Urothelium cell line (cell line): ENCODE measurements around the gene DMXL1.
A peak's percentile ranks its signal among the peaks of the same experiment; 100 is the strongest.
"Not testable (repeated sequence)": the region's sequence is repeated elsewhere in the genome, so short reads cannot be mapped to it uniquely, and the experiment has no call there.

Experiments used
- DNase-seq: peaks from one replicate; pipeline ENCODE4 v3.0.0; 2011; ENCODE audit warnings: low spot score, mixed read lengths
- FAIRE-seq: peaks from 2 replicates; lab custom pipeline; 2011; peaks lifted over from hg19 to GRCh38; lab: Jason Lieb, UNC

Gene DMXL1

DNA sequence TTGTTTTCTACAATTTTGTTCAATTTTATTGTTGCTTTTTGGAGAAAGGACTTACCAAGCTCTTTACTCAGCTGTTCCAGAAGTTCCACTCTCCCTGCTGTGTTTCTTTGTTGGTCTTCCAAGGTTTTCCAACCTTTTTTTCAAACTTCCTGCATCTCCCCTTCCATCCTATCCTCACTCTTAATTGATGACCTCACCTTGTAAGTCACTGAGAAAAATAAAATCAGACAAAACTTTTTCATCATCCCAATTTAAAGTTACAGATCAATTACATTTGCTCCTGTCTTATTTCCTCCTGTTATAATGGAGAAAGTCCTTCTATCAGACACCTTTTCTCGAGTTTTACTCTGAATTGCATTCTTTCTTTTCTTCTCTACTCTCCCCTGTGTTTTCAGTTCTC is 121.1 kb downstream of the DMXL1 start:
- no peak for DNase-seq
- FAIRE-seq = no peak

DNA sequence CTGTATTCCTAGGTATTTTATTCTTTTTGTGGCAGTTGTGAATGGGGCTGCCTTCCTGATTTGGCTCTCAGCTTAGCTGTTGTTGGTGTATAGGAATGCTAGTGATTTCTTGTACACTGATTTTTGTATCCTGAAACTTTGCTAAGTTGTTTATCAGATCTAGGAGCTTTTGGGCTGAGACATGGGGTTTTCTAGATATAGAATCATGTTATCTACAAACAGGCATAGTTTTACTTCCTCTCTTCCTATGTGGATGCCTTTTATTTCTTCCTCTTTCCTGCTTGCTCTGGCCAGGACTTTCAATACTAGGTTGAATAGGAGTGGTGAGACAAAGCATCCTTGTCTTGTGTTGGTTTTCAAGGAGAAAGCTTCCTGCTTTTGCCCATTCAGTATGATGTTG is 129.9 kb downstream of the DMXL1 start:
- DNase-seq (no peak), FAIRE-seq (no peak)

DNA sequence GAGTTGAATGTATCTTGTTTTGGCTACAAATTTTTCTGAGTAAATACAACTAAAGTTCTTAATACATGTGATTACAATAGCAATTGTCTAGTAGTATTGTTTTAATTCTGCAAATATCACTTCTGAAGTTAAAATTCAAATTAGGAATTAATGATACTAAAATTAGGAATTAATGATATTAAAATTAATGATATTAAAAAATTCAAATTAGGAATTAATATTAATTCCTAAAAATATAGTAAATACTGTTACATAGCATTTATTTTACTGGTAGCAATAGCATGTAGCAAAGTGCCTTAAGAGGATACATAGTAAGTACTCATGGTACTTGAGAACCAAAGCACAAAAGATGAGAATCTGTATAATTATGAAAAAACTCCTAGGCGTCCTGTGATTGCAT is 136.2 kb downstream of the DMXL1 start:
- FAIRE-seq (no peak), DNase-seq (no peak)

DNA sequence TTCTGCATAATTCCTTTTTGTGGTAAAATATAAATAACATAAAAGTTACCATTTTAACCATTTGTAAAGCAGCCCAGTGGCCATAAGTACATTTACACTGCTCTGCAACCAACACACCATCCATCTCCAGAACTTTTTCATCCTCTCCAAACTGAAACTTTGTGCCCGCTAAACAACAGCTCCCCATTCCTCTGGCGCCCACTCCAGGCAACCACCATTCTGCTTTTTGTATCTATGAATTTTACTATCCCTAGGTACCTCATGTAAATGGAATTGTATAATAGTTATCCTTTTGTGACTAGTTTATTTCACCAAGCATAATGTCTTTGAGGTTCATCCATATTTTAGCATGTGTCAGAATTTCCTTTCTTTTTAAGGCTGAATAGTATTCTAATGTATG is 141.1 kb downstream of the DMXL1 start:
- no peak for DNase-seq
- no peak for FAIRE-seq

DNA sequence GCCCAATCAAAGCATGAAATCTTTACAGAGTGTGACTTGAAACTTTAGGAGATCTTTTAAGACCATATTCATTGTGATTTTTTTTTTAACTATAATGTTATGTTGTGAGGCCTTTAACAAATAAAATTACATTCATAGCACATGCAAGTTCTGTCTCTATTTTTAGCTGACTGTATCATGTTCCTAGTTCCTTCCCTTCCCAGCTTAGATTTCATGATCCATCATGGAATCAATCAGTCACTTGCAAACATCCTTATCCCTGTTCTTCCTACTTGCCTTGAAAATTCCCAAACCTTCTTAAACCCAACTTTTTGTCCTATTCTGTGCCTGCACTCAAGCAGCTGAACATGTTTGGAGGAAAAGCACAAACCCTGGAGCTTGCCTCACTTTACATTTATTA is 141.8 kb downstream of the DMXL1 start:
- FAIRE-seq (no peak), DNase-seq (no peak)

DNA sequence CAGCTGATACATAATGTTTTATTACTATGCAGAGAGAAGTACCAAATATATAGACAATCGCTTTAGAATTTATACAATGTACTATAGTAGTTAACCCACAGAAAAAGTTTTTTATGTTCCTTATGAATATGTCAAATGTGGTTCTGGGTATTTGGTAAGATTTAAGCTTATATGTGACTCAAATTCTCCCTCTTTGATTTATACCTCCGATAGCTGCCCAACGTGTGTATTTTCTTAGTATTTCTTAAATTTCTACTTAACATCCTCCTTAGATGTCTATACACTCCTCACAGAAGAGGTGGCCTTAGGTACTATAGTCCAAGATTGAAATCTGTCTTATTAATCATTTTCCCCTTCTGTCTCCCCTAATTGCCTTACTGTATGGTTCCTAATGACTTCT is 146.3 kb downstream of the DMXL1 start:
- FAIRE-seq (no peak), DNase-seq (no peak)

DNA sequence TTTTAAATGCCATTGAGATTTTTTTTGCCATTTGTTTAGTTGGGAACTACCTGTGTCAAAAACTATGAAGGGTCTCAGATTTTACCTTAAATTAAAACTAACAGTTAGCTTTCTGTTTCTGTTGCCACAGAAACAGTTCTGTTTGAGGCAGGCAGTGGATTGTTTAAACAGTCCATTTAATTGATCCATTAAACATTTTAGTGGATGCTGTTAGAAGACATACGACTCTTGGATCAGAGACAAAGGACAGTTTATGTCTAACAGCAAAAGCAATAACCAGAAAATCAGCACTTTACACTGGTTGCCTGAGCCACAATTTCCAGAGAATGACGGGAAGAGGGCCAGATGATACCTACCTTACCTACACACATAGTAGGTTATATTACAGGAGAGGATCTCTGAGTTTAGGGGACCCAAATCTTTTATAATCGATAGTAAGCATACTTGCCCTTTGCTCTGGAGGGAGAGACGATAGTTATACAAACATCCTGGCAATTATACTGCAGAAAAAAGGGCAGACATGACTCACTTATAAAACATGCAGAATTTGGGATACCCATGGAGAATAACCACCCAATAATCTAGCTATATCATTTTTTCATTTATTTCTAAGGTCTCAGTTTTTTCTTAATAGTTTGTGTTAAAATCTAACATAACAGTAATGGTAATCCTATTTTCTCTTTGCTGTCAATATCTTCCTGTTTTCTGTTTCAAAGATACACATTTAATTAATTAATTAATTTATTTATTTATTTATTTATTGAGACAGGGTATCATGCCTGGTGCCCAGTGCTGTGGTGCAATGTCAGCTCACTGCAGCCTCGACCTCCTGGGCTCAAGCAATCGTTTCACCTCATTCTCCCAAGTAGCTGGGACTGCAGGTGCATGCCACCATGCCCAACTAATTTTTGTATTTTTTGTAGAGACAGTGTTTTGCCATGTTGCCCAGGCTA is 148.2 kb downstream of the DMXL1 start:
- no peak for FAIRE-seq
- no peak for DNase-seq

DNA sequence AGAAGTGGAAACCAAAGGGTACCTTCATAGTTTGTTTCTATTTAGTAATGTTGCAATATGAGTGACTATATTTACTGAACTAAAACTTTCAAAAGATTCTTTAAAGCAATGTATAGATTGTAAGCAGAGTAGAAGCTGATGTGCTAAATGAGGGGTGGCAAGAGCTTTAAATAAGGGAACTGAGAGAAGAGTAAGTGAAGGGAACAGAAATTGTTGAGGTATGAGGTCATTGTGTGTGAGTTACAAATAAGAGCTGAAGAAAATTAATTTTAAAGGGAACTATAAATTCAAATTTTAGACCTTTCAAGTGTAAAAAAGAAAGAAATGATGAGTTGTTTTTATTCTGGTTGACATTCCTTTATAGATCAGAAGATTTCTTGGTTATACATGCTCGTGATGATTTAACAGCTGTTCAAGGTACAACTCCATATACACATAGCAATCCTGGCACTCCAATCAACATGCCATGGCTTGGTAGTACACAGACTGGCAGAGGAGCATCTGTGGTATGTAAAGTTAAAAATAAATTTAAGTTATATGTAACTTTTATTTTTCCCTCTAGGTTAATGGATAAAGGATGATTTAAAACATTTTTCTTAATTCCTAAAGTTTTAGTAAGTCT is 149.8 kb downstream of the DMXL1 start:
- DNase-seq (no peak), FAIRE-seq (no peak)

DNA sequence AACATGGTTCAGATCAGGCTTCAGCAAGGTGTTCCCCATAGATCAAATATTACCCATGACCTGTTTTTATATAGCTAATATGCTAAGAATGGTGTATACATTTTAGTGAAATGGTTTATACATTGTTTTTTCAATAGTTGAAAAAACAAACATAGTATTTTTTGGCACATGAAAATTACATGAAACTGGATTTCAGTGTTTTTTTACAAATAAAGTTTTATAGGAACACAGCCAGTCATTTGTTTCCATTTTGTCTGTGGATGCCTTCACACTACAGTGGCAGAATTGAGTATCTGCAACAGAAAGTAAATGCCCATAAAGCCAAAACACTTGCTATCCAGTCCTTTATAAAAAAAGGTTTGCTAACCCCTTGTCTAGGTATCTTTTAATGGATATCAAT is 150.4 kb downstream of the DMXL1 start:
- FAIRE-seq (no peak), DNase-seq (no peak)

DNA sequence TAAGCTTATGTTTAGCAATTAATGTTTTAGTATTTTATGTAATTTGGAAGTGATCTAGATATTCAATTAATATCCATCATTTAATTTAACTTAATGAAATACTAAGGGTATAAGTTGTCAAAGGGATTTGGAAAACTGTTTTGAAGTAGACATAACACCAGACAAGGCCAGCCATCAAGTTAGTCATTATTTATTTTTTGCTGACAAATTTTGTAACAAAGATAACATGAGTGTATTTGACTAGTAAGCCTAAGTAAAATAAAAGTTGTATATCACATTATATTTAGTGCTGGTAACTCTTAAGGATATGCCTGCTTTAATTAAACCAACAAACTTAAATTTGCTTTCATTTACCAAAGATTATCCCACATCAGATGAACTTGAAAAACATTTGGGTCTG is 159.1 kb downstream of the DMXL1 start:
- no peak for FAIRE-seq
- DNase-seq = no peak

DNA sequence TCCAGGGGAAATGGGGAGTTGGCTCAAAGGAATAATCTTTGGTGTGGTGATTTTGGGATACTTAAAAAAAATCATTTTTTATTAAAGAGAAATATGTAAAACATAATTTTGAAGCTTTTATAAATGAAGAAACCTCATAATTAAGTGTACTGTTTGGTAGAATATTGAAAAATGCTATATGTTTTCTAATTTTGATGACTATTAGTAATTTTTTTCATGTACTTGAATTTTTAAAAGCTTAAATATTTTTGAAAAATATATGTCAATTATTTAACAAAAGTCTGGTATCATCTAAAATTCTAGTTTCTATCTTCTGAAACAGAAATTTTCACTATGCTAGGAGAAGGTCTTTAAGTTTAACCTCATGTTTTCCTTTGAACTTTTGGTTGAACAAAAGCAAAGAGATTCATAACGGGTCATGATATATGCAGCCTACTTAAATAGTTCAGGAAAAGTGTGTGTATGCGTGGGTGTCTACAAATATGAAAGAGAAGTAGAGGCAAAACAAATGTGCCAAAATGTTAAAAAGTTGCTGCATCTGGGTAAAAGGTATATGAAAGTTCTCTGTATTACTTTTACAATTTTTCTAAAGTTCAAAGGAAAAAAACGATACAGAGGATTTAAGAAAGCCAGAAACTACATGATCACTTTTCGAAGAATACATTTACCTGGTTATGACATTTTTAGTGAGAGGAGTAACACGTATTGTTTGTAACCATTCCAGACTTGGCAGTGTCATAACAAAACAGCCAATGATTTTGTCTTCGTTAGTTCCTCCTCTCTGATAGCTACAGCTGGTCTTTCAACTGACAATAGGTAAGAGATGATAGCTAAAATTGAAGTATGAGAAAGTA is 167.6 kb downstream of the DMXL1 start:
- no peak for DNase-seq
- no peak for FAIRE-seq

DNA sequence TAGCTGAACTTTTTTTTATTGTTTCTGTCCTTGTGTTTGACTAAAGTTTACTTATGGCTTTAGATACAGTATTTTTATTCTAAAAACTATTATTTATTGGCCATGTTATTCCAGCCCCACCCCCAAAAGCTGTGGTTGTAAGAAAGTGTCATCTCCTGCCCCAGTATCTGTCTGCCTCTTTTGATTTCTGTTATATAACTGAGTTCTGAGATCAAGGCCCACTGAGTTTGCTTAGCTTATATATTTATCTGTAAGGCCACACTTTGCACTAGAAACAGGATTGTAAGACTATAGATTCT is 168.2 kb downstream of the DMXL1 start:
- FAIRE-seq = no peak
- DNase-seq = no peak

DNA sequence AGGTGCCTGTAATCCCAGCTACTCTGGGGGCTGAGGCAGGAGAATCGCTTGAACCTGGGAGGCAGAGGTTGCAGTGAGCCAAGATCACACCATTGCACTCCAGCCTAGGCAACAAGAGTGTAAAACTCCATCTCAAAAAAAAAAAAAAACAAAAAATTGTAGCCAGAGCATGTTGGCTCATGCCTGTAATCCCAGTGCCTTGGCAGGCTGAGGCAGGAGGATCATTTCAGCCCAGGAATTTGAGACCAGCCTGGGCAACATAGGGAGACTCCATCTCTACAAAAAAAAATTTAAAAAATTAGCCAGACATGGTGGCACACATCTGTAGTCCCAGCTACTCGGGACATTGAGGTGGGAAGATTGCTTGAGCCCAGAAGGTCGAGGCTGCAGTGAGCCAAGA is 168.9 kb downstream of the DMXL1 start:
- not testable (repeated sequence) for DNase-seq, FAIRE-seq

DNA sequence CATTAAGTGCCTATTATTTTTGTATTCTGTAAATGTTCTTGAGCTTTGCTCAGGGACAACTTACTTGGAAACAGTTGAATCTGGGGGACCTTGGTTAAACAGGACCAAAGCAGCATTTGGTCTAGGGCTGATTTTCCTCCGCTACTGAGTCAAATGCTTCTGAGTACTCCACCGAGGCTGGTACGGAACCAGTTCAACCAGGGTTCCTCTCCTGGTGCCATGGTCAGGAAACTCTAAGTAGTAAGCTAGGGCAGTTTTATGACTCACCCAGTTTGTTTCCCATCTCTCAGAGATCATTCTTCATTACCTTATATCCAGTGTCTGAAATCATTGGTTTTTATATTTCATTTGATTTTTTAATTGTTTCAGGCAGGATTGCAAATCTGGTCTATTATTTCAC is 173.0 kb downstream of the DMXL1 start:
- no peak for FAIRE-seq
- DNase-seq = no peak

DNA sequence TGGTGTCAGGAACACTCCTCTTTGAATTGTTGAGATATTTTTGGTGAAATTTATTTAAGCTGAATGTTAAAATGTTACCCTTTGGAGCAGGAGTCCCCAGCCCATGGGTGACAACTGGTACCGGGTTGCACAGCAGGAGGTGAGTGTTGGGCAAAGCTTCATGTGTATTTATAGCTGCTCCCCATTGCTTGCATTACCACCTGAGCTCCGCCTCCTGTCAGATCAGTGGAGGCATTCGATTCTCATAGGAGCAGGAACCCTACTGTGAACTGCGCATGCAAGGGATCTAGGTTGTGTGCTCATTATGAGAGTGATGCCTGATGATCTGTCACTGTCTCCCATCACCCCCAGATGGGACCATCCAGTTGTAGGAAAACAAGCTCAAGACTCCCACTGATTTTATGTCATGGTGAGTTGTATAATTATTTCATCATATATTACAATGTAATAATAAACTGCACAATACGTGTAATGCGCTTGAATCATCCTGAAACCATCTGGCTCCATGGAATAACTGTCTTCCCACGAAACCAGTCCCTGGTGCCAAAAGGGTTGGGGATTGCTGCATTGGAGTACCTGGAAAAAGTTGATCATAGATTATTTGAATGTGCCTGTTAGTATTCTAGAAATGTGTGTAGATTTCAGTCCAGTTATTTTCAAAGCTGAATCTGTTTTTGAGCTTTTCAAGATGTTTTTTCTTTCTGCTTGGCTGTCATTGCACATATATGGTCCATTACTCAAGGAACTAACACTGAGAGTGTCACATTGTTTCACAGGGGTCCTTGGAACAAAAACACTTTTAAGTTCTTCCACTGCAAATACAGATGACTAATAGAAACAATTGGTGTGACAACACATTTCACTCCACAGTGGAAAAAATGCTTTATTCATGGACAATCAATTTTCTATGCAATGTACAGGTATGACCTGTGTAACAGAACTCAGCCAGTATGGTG is 180.3 kb downstream of the DMXL1 start:
- FAIRE-seq (no peak), DNase-seq (no peak)

DNA sequence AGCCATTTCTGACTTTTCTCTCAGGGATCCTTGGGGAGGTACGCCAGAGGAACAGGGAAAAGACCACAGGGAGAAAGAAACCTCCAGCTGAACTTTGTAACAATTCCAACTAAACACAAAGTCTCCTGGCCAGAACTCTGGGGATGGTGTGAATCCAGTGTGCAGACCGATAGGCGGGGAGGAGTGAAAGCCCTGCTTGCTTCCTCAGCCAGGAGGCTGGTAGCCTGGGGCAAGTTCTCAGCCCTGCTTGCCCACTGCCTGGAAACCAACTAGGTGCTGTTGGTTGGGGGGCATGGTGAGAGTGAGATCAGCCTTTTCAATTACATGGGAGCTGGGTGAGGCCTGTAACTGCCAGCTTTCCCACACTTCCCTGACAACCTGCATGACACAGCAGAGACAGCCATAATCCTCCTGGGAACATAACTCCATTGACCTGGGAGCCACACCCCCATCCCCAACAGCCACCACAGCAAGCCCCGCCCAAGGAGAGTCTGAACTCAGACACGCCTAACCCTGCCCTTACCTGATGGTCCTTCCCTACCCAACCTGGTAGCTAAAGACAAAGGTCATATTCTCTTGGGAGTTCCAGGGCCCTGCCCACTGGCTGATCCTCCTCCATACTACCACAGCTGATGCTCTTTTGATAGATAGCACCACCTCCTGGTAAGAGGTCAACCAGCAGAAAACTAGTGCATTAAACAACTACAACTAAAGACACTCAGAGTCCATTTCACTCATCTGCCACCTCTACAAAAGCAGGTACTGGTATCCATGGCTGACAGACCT is 184.9 kb downstream of the DMXL1 start:
- DNase-seq (no peak), FAIRE-seq (no peak)

DNA sequence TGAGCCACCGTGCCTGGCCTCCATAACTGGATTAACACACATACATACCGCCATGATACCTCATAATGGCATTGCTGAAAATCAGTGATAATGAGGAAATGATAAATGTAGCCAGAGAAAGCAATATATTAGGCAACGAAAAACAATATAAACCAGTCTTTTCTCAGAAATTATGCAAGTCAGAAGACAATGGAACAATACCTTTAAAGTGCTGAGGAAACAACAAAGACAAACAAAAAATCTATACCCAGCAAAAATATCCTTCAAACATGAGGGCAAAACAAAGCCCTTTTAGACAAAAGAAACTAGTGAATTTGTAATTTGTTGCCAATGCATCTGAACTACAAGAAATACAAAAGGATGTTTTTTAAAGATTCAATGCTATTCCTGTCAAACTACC is 186.7 kb downstream of the DMXL1 start:
- DNase-seq = no peak
- no peak for FAIRE-seq

DNA sequence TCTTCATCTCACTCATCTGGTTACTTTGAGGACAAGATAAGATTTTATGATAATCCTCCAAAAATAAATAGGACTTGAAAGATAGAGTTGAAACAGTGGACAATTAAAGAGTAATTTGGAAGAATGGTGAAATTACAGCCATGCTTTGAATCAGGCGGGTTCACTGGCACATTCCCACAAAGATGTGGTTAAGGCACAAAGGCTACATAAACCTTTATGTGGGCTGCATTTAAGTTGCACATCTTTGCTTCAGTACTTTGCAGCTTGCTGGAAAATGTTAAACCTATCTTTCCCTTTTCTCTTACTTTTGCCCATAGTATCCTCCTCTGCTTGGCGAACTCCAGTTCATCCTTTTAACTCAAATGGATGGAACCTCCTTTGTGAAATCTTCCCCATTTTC is 192.8 kb downstream of the DMXL1 start:
- DNase-seq (no peak), FAIRE-seq (no peak)

DNA sequence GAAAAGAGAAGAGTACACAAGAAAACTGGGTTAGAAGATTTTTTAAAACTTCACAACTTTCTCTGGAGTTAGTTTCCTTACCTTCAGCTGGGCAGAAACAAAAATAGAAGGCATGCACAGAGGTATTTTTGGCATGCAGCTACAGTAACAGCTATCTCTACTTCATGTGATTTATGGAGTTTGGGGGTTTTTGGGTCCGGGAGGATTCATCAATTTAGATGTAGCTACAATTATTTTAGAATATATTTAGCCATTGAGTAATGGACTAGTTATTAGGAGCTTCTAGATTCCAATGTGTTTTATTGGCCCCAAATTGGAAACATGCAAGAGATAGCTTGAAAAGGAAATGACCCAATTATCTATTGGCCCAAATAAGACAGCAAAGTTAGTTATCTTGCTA is 193.3 kb downstream of the DMXL1 start:
- no peak for FAIRE-seq

DNA sequence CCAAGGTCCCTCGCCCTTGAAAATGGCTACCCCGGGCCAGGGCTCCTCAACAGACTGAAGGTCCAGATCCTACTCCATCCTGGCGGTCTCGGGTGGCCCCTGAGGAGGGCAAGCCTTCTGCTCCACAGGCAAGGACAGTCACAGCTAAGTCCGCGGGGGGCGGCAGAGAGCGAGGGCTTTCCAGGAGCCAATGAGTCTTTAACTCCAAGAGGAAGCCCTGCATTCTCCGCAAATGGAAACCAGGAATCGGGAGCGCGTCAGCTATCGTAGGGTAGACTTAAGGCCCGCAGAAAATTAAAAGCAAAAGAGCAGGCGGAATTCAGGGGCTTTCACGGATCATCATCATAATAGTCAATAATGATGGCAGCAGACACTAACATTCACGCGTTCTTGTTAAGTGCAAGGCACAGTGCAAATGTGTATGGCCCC is 197.1 kb downstream of the DMXL1 start:
- DNase-seq (peak; percentile 89), FAIRE-seq (no peak)

More for the DNA sequence above, 193.3 kb downstream of the DMXL1 start:
- no peak for DNase-seq
